Rectal smooth muscle tissue (tissue), 1 donor: ENCODE results near the gene CHRDL1.

Source experiments
- H3K27ac ChIP-seq: one replicate; pipeline ENCODE4 v1.7.0; 2013; ENCODE audit warnings: low read depth, low read length, inconsistent platforms
- H3K27me3 ChIP-seq: one replicate; pipeline ENCODE4 v1.7.0; 2013; ENCODE audit warnings: low read length; ENCODE audit not compliant: control insufficient read depth, insufficient read depth
- H3K36me3 ChIP-seq: one replicate; pipeline ENCODE4 v1.7.0; 2013; ENCODE audit warnings: low read length; ENCODE audit not compliant: control insufficient read depth, insufficient read depth
- H3K4me1 ChIP-seq: one replicate; pipeline ENCODE4 v1.7.0; 2013; ENCODE audit warnings: low read length; ENCODE audit not compliant: control insufficient read depth, insufficient read depth
- H3K4me3 ChIP-seq: one replicate; pipeline ENCODE4 v1.7.0; 2013; ENCODE audit warnings: low read length
- H3K9ac ChIP-seq: one replicate; pipeline ENCODE4 v1.7.0; 2013; ENCODE audit warnings: low read length

Gene CHRDL1

DNA sequence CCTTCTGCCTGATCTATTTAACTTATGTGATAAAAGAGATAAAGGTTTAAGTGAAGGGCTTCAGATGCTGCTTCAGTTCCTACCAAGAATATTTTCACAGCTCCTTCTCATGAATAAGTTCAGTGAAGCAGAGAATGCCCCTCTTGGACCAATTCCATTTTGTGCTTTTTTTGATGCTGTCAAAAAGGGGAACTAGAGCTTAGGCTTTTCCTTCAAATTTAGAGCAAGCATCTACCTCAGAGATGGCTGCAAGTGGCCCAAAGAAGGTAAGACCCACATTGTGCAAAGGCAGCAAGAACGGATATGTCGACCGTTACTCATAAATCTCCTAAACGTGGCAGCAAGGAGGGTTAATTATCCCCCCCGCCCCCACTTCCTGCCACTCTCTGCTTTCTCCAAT is 4.5 kb downstream of the CHRDL1 start:
- H3K27ac ChIP-seq: no peak overlapping the region
- peaks cover 4% of the 10 kb centered on the region for H3K27me3 ChIP-seq
- no peak overlapping the region for H3K4me3 ChIP-seq
- no peaks in the 10 kb centered on the region for H3K4me1 ChIP-seq
- H3K36me3 ChIP-seq: no peaks in the 10 kb centered on the region
- no peak overlapping the region for H3K9ac ChIP-seq

DNA sequence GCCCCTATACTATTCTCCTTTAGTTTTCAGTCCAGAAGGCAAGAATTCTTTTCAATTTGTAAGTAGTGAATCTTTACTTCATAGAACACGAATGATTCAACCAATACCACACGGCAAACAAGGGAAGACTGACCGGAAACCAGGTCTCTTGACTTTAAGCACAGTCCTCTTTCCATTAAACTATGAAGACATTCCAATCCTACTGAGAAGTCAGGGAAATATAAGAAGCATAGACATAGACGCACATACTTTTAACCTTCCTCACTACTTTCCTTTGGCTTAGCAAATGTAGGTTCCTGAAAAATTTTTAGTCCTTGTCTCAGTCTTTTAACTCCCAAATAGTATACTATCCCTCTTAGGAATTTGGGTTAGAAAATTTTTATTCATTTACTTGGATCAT is 9.1 kb downstream of the CHRDL1 start:
- Histone ChIP-seq H3K4me3 (no peak overlapping the region), H3K36me3 (no peaks in the 10 kb centered on the region), H3K27ac (no peak overlapping the region), H3K27me3 (no peaks in the 10 kb centered on the region), H3K4me1 (no peaks in the 10 kb centered on the region), H3K9ac (no peak overlapping the region)

DNA sequence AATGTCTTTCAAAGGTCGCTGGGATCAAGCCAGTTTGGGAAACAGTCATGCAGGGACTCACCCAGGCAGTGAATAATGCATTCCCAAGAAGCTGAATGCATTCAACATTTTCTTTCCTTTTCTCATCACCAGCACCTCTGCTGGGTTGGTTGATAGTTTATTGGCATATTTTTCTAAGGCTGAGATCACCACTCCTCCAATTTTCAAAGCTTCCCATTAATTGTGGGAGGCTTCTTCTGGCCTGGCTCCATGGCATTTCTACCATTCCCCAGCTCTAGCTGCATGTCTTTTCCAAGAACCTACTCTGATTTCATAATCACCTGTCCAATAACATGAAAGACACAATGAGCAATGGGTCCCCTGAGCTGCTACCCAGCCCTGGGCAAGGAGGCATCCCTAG is 35.8 kb downstream of the CHRDL1 start:
- H3K27me3 ChIP-seq: no peaks in the 10 kb centered on the region
- no peak overlapping the region for H3K4me3 ChIP-seq
- H3K9ac ChIP-seq: no peak overlapping the region
- H3K36me3 ChIP-seq: no peaks in the 10 kb centered on the region
- H3K27ac ChIP-seq: no peak overlapping the region
- no peaks in the 10 kb centered on the region for H3K4me1 ChIP-seq

DNA sequence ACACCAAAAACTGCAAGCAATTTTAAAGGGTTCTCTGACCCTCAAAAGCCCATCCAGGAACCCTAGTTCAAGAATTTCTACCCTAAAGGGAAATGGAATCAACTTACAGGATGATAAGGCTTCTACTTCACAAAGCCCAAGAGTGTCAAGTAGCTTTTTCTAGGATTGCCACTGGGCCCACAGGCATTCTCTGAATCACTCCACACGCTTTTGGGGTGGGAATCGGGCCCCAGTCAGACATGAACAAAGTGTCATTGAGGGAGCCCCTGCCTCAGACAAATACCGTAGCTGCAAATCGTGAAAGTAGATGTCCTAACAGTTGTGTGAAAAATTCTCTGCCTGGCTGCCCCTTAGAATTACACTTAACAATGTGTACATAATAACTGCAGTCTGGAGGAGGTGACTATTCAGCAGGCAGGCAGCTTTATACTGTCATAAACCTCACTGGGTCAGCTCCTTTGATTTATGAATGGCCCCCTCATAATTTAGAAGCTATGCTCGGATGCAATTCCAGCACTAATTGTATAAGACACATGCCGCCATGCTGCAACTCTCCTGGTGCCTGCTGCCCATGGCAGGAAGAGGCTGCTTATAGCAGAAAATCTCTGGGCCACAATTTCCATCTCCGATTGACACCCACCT is 36.7 kb downstream of the CHRDL1 start:
- no peaks in the 10 kb centered on the region for H3K4me1 ChIP-seq
- no peak overlapping the region for H3K9ac ChIP-seq
- H3K27ac ChIP-seq: no peak overlapping the region

DNA sequence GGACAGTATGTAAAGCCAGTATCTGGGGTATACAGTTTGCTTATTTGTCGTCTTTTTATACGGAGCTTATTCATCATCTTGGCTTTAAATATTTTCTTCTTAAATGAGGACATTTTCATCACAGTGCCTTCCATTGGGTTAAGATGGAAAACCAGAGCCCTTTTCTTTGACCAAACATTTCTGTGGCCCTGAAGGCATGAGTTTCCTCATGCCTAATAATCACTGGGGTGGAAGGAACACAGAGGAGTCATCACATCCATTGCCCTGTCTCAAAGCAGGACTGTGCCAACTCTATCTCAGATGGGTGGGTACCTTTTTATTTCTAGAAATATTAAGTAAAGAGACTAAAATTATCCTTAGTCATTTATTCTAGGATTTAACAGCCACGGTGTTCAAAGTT is 40.0 kb downstream of the CHRDL1 start:
- Histone ChIP-seq H3K4me1 (no peaks in the 10 kb centered on the region), H3K4me3 (no peak overlapping the region)

More for the DNA sequence above, 36.7 kb downstream of the CHRDL1 start:
- no peak overlapping the region for H3K4me3 ChIP-seq
- no peaks in the 10 kb centered on the region for H3K36me3 ChIP-seq
- no peaks in the 10 kb centered on the region for H3K27me3 ChIP-seq

DNA sequence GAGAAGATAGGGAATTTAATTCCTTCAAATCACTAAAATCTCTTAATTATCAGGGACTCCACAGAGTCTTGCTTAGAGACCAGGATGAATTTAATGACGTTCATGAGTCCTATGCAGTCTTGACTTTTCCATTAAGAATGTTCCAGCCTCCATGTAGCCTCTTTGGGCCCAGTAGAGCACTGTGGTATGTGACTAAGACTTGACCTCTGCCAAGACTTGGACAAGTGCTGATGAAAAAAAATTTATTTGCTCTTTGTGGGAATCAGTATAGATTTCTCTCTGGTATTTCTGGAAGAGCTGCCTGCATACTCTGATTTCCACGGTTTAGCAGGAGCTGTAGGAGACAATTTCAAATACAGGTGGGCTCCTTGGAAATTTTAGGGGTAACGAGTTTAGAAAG is 40.6 kb downstream of the CHRDL1 start:
- no peaks in the 10 kb centered on the region for H3K36me3 ChIP-seq
- no peaks in the 10 kb centered on the region for H3K27me3 ChIP-seq
- no peaks in the 10 kb centered on the region for H3K4me1 ChIP-seq
- no peak overlapping the region for H3K9ac ChIP-seq
- H3K27ac ChIP-seq: no peak overlapping the region
- no peak overlapping the region for H3K4me3 ChIP-seq

More for the DNA sequence above, 40.0 kb downstream of the CHRDL1 start:
- Histone ChIP-seq H3K27ac (no peak overlapping the region), H3K36me3 (no peaks in the 10 kb centered on the region), H3K9ac (no peak overlapping the region), H3K27me3 (no peaks in the 10 kb centered on the region)

DNA sequence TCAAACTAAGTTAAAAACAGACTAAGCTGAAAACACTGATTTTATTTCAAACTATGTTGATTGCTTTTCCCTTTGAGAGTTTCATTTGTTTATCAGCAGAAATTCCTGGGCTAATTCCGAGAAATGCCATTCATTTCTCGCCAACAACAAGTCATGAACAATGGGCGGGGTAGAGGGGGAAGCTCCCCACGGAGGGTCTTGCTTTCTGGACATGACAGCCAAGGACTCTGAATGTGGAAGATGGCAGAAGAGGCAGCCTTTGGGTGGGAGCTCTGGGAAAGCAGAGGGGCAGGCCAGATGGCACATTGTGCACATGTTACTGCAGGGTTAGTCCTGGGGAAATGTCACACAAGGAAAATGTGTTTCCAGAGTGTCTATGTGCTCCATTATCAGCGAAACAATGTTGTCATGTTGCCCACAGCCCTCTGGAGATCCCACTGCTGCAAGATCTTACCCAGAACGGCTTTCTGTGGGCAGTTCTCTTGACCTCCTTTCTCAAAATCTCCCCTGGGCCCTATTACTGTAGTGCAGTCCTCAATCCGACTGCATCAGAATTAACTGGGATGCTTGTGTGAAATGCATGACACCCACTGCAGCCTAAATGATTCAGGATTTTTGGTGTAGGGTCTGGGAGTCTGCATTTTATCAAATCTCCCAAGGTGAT is 45.0 kb downstream of the CHRDL1 start:
- Histone ChIP-seq H3K36me3 (no peaks in the 10 kb centered on the region), H3K9ac (no peak overlapping the region), H3K4me1 (no peaks in the 10 kb centered on the region), H3K4me3 (no peak overlapping the region), H3K27ac (no peak overlapping the region), H3K27me3 (no peaks in the 10 kb centered on the region)

DNA sequence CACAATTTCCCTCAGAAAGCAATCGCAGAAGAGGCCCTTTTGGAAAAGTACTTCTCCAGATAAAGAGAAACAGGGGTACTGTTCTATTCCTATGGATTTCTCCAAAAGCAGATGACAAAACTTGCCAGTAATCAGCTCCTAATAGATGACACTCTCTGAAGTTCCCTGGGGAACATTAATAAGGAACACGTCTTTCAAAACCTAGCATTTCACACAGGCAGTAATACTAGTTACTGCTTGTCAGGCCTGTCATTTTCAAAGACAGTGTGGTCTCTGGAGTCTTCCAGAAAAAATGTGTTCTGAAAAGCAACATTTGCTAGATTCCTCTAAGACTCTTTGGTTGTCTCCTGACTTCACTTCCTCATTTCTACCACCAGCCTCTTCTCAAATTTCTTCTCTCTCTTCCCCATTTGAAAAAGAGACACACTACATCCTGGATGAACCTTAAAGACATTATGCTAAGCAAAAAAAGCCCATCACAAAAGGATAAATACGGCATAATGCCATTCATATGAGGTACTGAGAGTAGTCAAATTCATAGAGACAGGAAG is 47.3 kb downstream of the CHRDL1 start:
- no peak overlapping the region for H3K9ac ChIP-seq
- no peaks in the 10 kb centered on the region for H3K36me3 ChIP-seq
- no peaks in the 10 kb centered on the region for H3K27me3 ChIP-seq
- no peak overlapping the region for H3K27ac ChIP-seq
- peaks cover 4% of the 10 kb centered on the region for H3K4me1 ChIP-seq
- no peak overlapping the region for H3K4me3 ChIP-seq

DNA sequence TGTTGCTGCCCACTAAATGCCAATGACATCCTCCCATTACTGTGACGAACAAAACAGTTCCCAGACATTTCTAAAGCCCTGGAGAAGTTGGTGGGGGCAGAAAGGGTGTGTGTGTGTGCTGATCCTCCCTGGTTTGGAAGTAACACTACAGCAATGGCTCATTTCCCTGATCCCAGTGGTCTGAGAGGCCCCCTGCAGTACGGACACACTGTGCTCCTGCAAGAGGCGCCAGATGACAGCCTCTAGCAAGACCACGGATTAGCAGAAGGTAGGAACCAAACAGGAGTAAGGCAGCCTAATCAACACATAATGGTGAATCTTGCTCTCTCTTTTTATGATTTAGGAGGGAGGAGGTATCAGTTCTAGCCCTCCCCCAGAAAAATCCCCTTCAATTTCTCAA is 49.6 kb downstream of the CHRDL1 start:
- Histone ChIP-seq H3K27ac (no peak overlapping the region), H3K9ac (no peak overlapping the region), H3K4me3 (no peak overlapping the region), H3K27me3 (no peaks in the 10 kb centered on the region), H3K4me1 (peaks cover 4% of the 10 kb centered on the region), H3K36me3 (no peaks in the 10 kb centered on the region)

DNA sequence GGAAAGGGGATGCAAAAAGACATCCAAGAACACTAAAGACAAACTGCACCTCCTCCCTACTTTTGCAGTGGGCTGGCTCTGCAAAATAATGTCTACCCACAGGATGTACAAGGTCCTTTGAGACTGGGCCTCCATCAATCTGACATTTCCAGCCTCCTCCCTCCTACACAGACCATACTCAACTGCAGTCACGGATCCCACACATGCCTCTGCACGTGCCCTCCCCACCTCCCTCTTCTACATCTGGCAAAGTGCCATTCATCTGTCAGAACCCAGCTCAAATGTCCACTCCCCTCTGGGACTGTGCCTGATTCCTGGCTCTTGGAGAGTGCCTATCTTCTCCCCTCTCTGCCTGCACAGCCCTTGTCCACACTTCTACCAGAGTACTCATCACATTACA is 50.3 kb downstream of the CHRDL1 start:
- no peaks in the 10 kb centered on the region for H3K36me3 ChIP-seq
- H3K27me3 ChIP-seq: no peaks in the 10 kb centered on the region
- H3K9ac ChIP-seq: no peak overlapping the region
- H3K4me1 ChIP-seq: peaks cover 4% of the 10 kb centered on the region
- no peak overlapping the region for H3K27ac ChIP-seq
- no peak overlapping the region for H3K4me3 ChIP-seq

DNA sequence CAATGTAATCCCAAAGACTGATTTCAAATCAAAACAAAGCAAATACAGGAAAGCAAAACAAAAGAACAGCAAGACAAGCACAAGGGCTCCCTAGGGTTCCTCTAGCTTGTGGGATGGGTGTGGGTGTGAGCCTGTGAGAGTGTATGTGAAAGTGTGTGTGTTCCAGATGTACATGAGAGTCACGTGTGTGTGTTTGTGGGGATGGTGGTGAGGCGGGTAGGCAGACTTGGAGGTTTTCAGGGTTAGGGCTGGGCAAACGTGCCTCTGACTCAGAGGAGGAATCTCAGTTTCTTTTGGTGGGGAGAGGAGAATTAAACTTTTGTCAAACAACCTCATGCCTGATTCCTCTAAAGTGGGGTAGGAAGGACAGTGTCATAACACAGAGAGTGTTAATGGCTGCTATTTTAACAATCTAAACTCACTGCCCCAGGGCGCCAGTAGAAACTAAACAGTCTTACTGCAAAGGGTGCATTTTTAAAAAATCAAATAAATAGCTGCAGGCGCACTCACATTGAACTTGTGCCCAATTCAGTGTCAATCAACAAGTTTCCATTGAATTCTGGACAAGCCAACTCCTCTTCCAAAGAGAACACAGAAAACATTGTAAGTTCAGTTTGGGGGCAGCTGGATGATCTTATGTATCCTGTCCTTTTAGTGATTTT is 51.8 kb downstream of the CHRDL1 start:
- Histone ChIP-seq H3K27me3 (no peaks in the 10 kb centered on the region), H3K27ac (no peak overlapping the region), H3K36me3 (no peaks in the 10 kb centered on the region), H3K9ac (no peak overlapping the region), H3K4me3 (no peak overlapping the region), H3K4me1 (peaks cover 4% of the 10 kb centered on the region)

DNA sequence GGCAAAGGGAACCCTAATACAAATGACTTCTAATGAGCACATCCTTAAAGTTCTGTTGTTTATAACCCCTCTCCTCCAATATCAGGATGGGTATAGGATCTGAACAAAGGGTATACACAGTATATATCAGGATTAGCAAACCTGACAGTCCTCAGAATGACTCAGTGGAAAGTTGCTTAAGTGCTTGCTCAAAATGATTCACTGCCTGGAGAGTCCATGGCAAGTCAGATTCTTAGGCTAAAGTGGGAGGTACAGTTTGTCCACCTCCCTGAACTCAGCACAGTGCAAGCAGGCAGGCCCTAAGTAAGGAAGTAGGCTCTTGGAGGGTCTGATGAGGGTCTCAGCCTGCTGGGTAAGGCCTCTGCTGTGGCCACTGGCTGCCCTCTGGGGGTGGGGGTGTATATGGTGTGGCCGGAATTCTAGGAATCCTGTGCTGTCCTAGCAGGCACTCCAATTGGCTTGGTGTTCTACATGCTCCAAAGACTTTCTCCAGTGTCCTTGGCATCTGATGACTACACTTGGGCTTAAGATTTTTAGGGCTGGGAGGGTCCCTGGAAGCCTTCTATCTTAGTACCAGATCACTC is 54.3 kb downstream of the CHRDL1 start:
- Histone ChIP-seq H3K4me3 (no peak overlapping the region), H3K36me3 (no peaks in the 10 kb centered on the region), H3K9ac (no peak overlapping the region), H3K4me1 (peaks cover 4% of the 10 kb centered on the region), H3K27ac (no peak overlapping the region), H3K27me3 (no peaks in the 10 kb centered on the region)
